ENCODE data around the gene IL23R.

The IL23R gene

GRCh38 chr1:67307251-67308060 lies 141.2 kb downstream of the IL23R start, which contains the start of gene IL12RB2:
TSS of gene IL12RB2 (plus strand) at chr1:67307873. CDS start at chr1:67320369, 12,496 bp downstream.
- DNase-seq = no peak

- no peak for DNase-seq
Measured at GRCh38 chr1:67308136-67308535, 141.9 kb downstream of the IL23R start.

All from SHP77 (cell line).